Sigmoid colon (tissue), 7 donors: ENCODE data around the gene EVC. TPM values are rescaled to one million over a fixed set of nuclear protein-coding genes. Genes with fewer than 3 reads are reported as not detected.

ENCODE experiments used
- DNase-seq: peaks from one replicate; pipeline ENCODE4 v3.0.0-alpha.2; 2019
- H3K27ac ChIP-seq, 4 donors: fragments of 200-600 bp; sonication (generic); one replicate each; pipeline ENCODE4 v1.5.1; 2016 to 2019; ENCODE audit warnings: mild to moderate bottlenecking in 1 of 4
- H3K27me3 ChIP-seq, 3 donors: fragments of 200-600 bp; sonication (generic); one replicate each; pipeline ENCODE4 v1.5.1; 2019; ENCODE audit warnings: mild to moderate bottlenecking in 1 of 3
- H3K36me3 ChIP-seq, 4 donors: fragments of 200-600 bp; sonication (generic); one replicate each; pipeline ENCODE4 v1.5.1; 2016 to 2019
- H3K4me1 ChIP-seq, 4 donors: fragments of 200-600 bp; sonication (generic); one replicate each; pipeline ENCODE4 v1.5.1; 2017 to 2019
- H3K4me3 ChIP-seq, 4 donors: fragments of 200-600 bp; sonication (generic); one replicate each; pipeline ENCODE4 v1.5.1; 2017 to 2019; ENCODE audit warnings: mild to moderate bottlenecking in 2 of 4, moderate library complexity in 1 of 4
- H3K9me3 ChIP-seq, 4 donors: fragments of 200-600 bp in 3 of 4; sonication (generic) in 3 of 4; one replicate each; pipeline versions ENCODE4 v1.5.1 to v1.6.1; 2013 to 2019
- CTCF ChIP-seq, 4 experiments: fragments of 450-650 bp in 3 of 4; fragments of 200-600 bp in 1 of 4; IDR thresholded peaks; one replicate each; pipeline ENCODE4 v1.5.1; 2016 to 2019; ENCODE audit warnings: antibody characterized with exemption in 4 of 4, mild to moderate bottlenecking in 3 of 4, moderate library complexity in 2 of 4
- EP300 ChIP-seq, 4 donors: sonication (generic); formaldehyde crosslinking; IDR thresholded peaks; one replicate each; pipeline ENCODE4 v1.6.1; 2017; ENCODE audit warnings: antibody characterized with exemption in 4 of 4
- POLR2A ChIP-seq, 2 donors: fragments of 450-650 bp; IDR thresholded peaks; one replicate each; pipeline ENCODE4 v1.6.1; 2016; ENCODE audit warnings: antibody characterized with exemption in 2 of 2, mild to moderate bottlenecking in 2 of 2, moderate library complexity in 2 of 2
- POLR2AphosphoS5 ChIP-seq, 4 donors: sonication (generic); formaldehyde crosslinking; IDR thresholded peaks; one replicate each; pipeline ENCODE4 v1.6.1; 2017; ENCODE audit warnings: antibody characterized with exemption in 4 of 4
- WGBS, 2 donors: extraction: QIAGEN DNeasy Blood & Tissue Kit; methylation state at CpG; one replicate each; pipeline ENCODE4 v1.1.7; 2013; 5-methylcytosine and 5-hydroxymethylcytosine counted together
- intact Hi-C: fragments of 100-400 bp; cut with DNase I; formaldehyde crosslinking; loops from one replicate; pipeline ENCODE4 v1.15.1; 2023
- polyA plus RNA-seq, 3 donors: library from polyadenylated mRNA; stranded (reverse); fragments of 200-250 nt; gene quantifications; one replicate each; pipeline ENCODE4 v1.2.3, GENCODE V29; 2013
- total RNA-seq, 4 donors: library from RNA; depleted of rRNA; stranded (reverse); fragments of >200 nt; gene quantifications; one replicate each; pipeline ENCODE4 v1.1.0, GENCODE V29; 2016
- donor health status: healthy with polysubstance abuse.
- donor health status: Bipolar disorder and iron deficiency.
- donor health status: healthy.

Gene EVC
- total and polyA plus RNA-seq, 7 donors: 0.46 to 35.2 (median 15.6) TPM

DNA sequence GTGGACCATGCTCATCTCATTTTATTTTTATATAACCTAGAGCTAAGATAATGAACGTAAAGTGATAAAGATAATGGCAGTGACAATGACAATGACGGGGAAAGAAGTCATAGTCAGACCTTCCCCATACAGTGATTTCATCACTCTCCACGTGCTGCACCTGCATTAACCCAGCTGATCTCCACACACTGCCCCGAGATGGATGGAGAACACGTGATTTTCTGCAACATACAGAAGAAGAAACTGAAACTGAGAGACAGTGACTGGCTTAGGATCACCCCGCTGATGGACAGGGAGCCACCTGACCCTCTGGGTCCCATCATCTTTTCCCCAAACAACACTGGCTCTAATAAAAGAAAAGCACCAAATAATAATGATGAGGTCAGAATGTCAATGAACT lies 24.7 kb upstream of the EVC start:
- intact Hi-C loops: no loop called here
- H3K27ac ChIP-seq: no peak overlapping the region
- no peaks in the 10 kb centered on the region for H3K9me3 ChIP-seq
- no peak overlapping the region for H3K4me3 ChIP-seq
- no peaks in the 10 kb centered on the region for H3K4me1 ChIP-seq
- no peaks in the 10 kb centered on the region for H3K27me3 ChIP-seq
- no peak for TF ChIP-seq POLR2AphosphoS5 (IDR thresholded peaks at IDR 0.05)
- TF ChIP-seq CTCF (IDR thresholded peaks at IDR 0.05): no peak
- WGBS, 2 donors: 54 to 86% methylated on average over 6 of the region's 6 CpGs
- H3K36me3 ChIP-seq: peaks cover 29 to 98% (median 47%) of the 10 kb centered on the region in 4 donors
- DNase-seq: peak; percentile 21

GRCh38 chr4:5689065-5689464 lies 21.9 kb upstream of the EVC start:
- peak; percentile 32 for DNase-seq
- TF ChIP-seq POLR2A (IDR thresholded peaks at IDR 0.05): no peak
- TF ChIP-seq CTCF (IDR thresholded peaks at IDR 0.05): no peak
- no peak for TF ChIP-seq POLR2AphosphoS5 (IDR thresholded peaks at IDR 0.05)
- no peak for TF ChIP-seq EP300 (IDR thresholded peaks at IDR 0.05)
- H3K27me3 ChIP-seq: no peaks in the 10 kb centered on the region
- no peaks in the 10 kb centered on the region for H3K4me1 ChIP-seq
- intact Hi-C loops: no loop called here
- no peak overlapping the region for H3K27ac ChIP-seq
- no peak overlapping the region for H3K4me3 ChIP-seq
- no peaks in the 10 kb centered on the region for H3K9me3 ChIP-seq
- 80 to 91% methylated on average over 8 of the region's 8 CpGs for WGBS, 2 donors
- peaks cover 27 to 96% (median 60%) of the 10 kb centered on the region in 4 donors for H3K36me3 ChIP-seq

- no peaks in the 10 kb centered on the region for H3K27me3 ChIP-seq
- H3K9me3 ChIP-seq: no peaks in the 10 kb centered on the region
- intact Hi-C loops: no loop called here
- no peak overlapping the region for H3K4me3 ChIP-seq
- H3K36me3 ChIP-seq: peaks cover 12 to 95% (median 50%) of the 10 kb centered on the region in 4 donors
- H3K4me1 ChIP-seq: no peaks in the 10 kb centered on the region
- peak; percentile 55 for DNase-seq
- H3K27ac ChIP-seq: no peak overlapping the region
- WGBS, 2 donors: 81 to 83% methylated on average over 7 of the region's 7 CpGs
- TF ChIP-seq POLR2A (IDR thresholded peaks at IDR 0.05): no peak
- TF ChIP-seq CTCF (IDR thresholded peaks at IDR 0.05): no peak
- no peak for TF ChIP-seq POLR2AphosphoS5 (IDR thresholded peaks at IDR 0.05)
These were observed 19.4 kb upstream of the EVC start for GRCh38 chr4:5691491-5692132.

DNA sequence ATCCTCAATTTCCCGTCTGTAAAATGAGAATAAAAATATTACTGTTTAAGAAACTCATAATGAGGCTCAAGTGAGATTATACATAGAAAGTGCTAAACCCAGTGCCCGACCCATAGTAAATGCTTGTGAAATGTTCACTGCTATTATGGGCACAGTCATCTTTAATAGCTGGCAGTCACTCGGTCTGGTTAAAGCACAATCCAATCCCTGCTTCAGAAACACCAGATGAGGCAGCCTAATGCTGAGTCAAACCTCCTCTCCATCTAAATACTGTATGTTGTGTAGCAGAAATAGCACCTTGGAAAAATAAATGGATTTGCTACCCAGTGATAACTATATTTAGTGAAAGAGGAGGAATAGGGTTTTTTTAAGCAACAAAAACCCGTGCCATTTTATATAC lies 17.1 kb upstream of the EVC start:
- intact Hi-C loops: no loop called here
- TF ChIP-seq EP300 (IDR thresholded peaks at IDR 0.05): no peak
- no peak for TF ChIP-seq POLR2A (IDR thresholded peaks at IDR 0.05)
- no peak for TF ChIP-seq POLR2AphosphoS5 (IDR thresholded peaks at IDR 0.05)
- TF ChIP-seq CTCF (IDR thresholded peaks at IDR 0.05): no peak
- Histone ChIP-seq H3K9me3 (no peaks in the 10 kb centered on the region), H3K36me3 (peaks cover 12 to 79% (median 34%) of the 10 kb centered on the region in 4 donors), H3K27me3 (no peaks in the 10 kb centered on the region), H3K4me3 (no peak overlapping the region), H3K4me1 (no peaks in the 10 kb centered on the region), H3K27ac (no peak overlapping the region)
- 68 to 88% methylated on average over 4 of the region's 4 CpGs for WGBS, 2 donors
- DNase-seq: no peak

- Histone ChIP-seq H3K9me3 (no peaks in the 10 kb centered on the region), H3K36me3 (peaks cover 0 to 55% (median 21%) of the 10 kb centered on the region in 4 donors), H3K27ac (no peak overlapping the region), H3K4me3 (no peak overlapping the region), H3K4me1 (no peaks in the 10 kb centered on the region), H3K27me3 (no peaks in the 10 kb centered on the region)
- DNase-seq: peak; percentile 48
- intact Hi-C loops: no loop called here
- WGBS, 2 donors: 90 to 92% methylated on average over 11 of the region's 11 CpGs
- TF ChIP-seq CTCF (IDR thresholded peaks at IDR 0.05): no peak
- TF ChIP-seq POLR2A (IDR thresholded peaks at IDR 0.05): no peak
- TF ChIP-seq POLR2AphosphoS5 (IDR thresholded peaks at IDR 0.05): no peak
- no peak for TF ChIP-seq EP300 (IDR thresholded peaks at IDR 0.05)
These were observed 14.7 kb upstream of the EVC start for GRCh38 chr4:5696341-5696740.
